ENCODE data around the gene HLF.

- TF ChIP-seq, protein P1, sequence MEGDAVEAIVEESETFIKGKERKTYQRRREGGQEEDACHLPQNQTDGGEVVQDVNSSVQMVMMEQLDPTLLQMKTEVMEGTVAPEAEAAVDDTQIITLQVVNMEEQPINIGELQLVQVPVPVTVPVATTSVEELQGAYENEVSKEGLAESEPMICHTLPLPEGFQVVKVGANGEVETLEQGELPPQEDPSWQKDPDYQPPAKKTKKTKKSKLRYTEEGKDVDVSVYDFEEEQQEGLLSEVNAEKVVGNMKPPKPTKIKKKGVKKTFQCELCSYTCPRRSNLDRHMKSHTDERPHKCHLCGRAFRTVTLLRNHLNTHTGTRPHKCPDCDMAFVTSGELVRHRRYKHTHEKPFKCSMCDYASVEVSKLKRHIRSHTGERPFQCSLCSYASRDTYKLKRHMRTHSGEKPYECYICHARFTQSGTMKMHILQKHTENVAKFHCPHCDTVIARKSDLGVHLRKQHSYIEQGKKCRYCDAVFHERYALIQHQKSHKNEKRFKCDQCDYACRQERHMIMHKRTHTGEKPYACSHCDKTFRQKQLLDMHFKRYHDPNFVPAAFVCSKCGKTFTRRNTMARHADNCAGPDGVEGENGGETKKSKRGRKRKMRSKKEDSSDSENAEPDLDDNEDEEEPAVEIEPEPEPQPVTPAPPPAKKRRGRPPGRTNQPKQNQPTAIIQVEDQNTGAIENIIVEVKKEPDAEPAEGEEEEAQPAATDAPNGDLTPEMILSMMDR (IDR thresholded peaks at IDR 0.05 in 2 of 3, conservative IDR thresholded peaks at IDR 0.05 in 1 of 3; ENCODE audit: borderline replicate concordance in 1 of 3, insufficient read depth in 1 of 3, low read depth in 2 of 3, low read length in 2 of 3): no peak
- TF ChIP-seq POLR2AphosphoS5 (IDR thresholded peaks at IDR 0.05; ENCODE audit: low read depth, low read length) (no peak), ELF1 (IDR thresholded peaks at IDR 0.05; ENCODE audit: borderline replicate concordance, low read depth) (no peak), CBX3 (IDR thresholded peaks at IDR 0.05; ENCODE audit: low read depth) (no peak)
Measured at GRCh38 chr17:55216888-55217287, 47.9 kb upstream of the HLF start.

Data from HCT116 (cell line).